Lung (tissue), 12 donors: ENCODE data around the gene CHD8. TPM values are rescaled to one million over a fixed set of nuclear protein-coding genes. Genes with fewer than 3 reads are reported as not detected.
"Not testable (repeated sequence)": the region's sequence is repeated elsewhere in the genome, so short reads cannot be mapped to it uniquely, and the experiment has no call there.

Source experiments
- ATAC-seq: fragments of 200-7000 bp; cut with Tn5 transposase; one replicate; pipeline ENCODE4 v1.9.1; 2020; ENCODE audit warnings: moderate number of reproducible peaks; ENCODE audit not compliant: insufficient read depth, low FRiP score
- DNase-seq, 3 donors: peaks; one replicate each; pipeline ENCODE4 v3.0.0-alpha.2; 2013 to 2017
- H3K27ac ChIP-seq, 2 donors: one replicate each; pipeline ENCODE4 v1.5.1; 2013; ENCODE audit warnings: mild to moderate bottlenecking in 2 of 2, moderate library complexity in 2 of 2, control low read depth in 1 of 2, inconsistent platforms in 1 of 2, low read depth in 1 of 2, low read length in 1 of 2
- H3K27me3 ChIP-seq, 3 donors: one replicate each; pipeline ENCODE4 v1.5.1; 2013; ENCODE audit warnings: low read length in 2 of 3; ENCODE audit not compliant: control insufficient read depth in 3 of 3, insufficient read depth in 3 of 3
- H3K36me3 ChIP-seq, 4 donors: one replicate each; pipeline ENCODE4 v1.5.1; 2013; ENCODE audit warnings: low read length in 4 of 4, mild to moderate bottlenecking in 1 of 4, moderate library complexity in 1 of 4; ENCODE audit not compliant: control insufficient read depth in 4 of 4, insufficient read depth in 4 of 4
- H3K4me1 ChIP-seq, 5 donors: one replicate each; pipeline ENCODE4 v1.5.1; 2013; ENCODE audit warnings: low read length in 5 of 5, mild to moderate bottlenecking in 2 of 5, moderate library complexity in 1 of 5; ENCODE audit not compliant: control insufficient read depth in 5 of 5, insufficient read depth in 5 of 5
- H3K4me3 ChIP-seq: one replicate; pipeline ENCODE4 v1.5.1; 2013; ENCODE audit warnings: mild to moderate bottlenecking, control low read depth, moderate library complexity
- H3K9ac ChIP-seq, 2 donors: one replicate each; pipeline ENCODE4 v1.5.1; 2013; ENCODE audit warnings: low read length in 2 of 2, control low read depth in 1 of 2; ENCODE audit not compliant: insufficient read depth in 1 of 2
- H3K9me3 ChIP-seq, 4 donors: one replicate each; pipeline ENCODE4 v1.5.1; 2013; ENCODE audit warnings: low read length in 3 of 4, mild to moderate bottlenecking in 1 of 4, moderate library complexity in 1 of 4; ENCODE audit not compliant: control insufficient read depth in 4 of 4, insufficient read depth in 3 of 4
- CTCF ChIP-seq: IDR thresholded peaks from 2 replicates; pipeline ENCODE4 v1.5.1; 2012; ENCODE audit warnings: mild to moderate bottlenecking; ENCODE audit errors: control extremely low read depth, extremely low read depth
- WGBS, 2 donors: extraction: QIAGEN DNeasy Blood & Tissue Kit; methylation state at CpG; one replicate each; pipeline ENCODE4 v1.1.7; 2013; 5-methylcytosine and 5-hydroxymethylcytosine counted together
- polyA plus RNA-seq, 2 donors: library from polyadenylated mRNA; stranded (reverse); fragments of 200-250 nt; gene quantifications; one replicate each; pipeline ENCODE4 v1.2.1, GENCODE V29; 2013
- total RNA-seq, 2 donors: library from RNA; depleted of rRNA in 1 of 2; stranded (reverse); fragments of >200 nt in 1 of 2; gene quantifications; one replicate each; pipeline ENCODE4 v1.2.1, GENCODE V29; 2014 to 2021
- donor health status: control.
- donor health status: control.
- donor health status: Bipolar disorder and iron deficiency.
- donor health status: healthy.
- donor health status: DM: yes; HTN: yes; CAD: no.

The CHD8 gene
- total and polyA plus RNA-seq, 4 donors: 26.6 to 79.6 (median 50.2) TPM

GRCh38 chr14:21373980-21374379 is 81.9 kb downstream of the CHD8 start:
- Histone ChIP-seq H3K27me3 (no peaks in the 10 kb centered on the region), H3K4me1 (peaks cover 0 to 15% (median 0%) of the 10 kb centered on the region in 5 donors), H3K9me3 (no peaks in the 10 kb centered on the region), H3K4me3 (no peak overlapping the region), H3K36me3 (peaks cover 6 to 27% (median 20%) of the 10 kb centered on the region in 4 donors), H3K27ac (no peak overlapping the region), H3K9ac (no peak overlapping the region)
- ATAC-seq: no peak
- TF ChIP-seq CTCF: no peak
- WGBS, 2 donors: 92 to 100% methylated on average over 1 of the region's 1 CpG
- DNase-seq: no peak

GRCh38 chr14:21372814-21373213 is 83.1 kb downstream of the CHD8 start:
- DNase-seq, H3K9ac ChIP-seq, H3K4me3 ChIP-seq, H3K27me3 ChIP-seq, H3K9me3 ChIP-seq, ATAC-seq, H3K27ac ChIP-seq: not testable (repeated sequence)
- peaks cover 0 to 15% (median 0%) of the 10 kb centered on the region in 5 donors for H3K4me1 ChIP-seq
- peaks cover 10 to 37% (median 30%) of the 10 kb centered on the region in 4 donors for H3K36me3 ChIP-seq
- WGBS, 2 donors: 95 to 100% methylated on average over 1 of the region's 1 CpG

GRCh38 chr14:21369949-21370679 is 85.8 kb downstream of the CHD8 start:
- Histone ChIP-seq H3K27ac (no peak overlapping the region), H3K4me1 (peaks cover 0 to 15% (median 0%) of the 10 kb centered on the region in 5 donors), H3K9ac (no peak overlapping the region), H3K27me3 (no peaks in the 10 kb centered on the region), H3K9me3 (no peaks in the 10 kb centered on the region), H3K4me3 (no peak overlapping the region), H3K36me3 (peaks cover 19 to 60% (median 49%) of the 10 kb centered on the region in 4 donors)
- WGBS, 2 donors: 59 to 76% methylated on average over 4 of the region's 4 CpGs
- no peak for ATAC-seq
- DNase-seq: peak in 2 of 3 donors; percentile 65 to 72
- no peak for TF ChIP-seq CTCF

GRCh38 chr14:21367582-21368144 is 88.3 kb downstream of the CHD8 start:
- TF ChIP-seq CTCF: no peak

More at GRCh38 chr14:21367582-21368144, 88.3 kb downstream of the CHD8 start:
- 92 to 95% methylated on average over 6 of the region's 6 CpGs for WGBS, 2 donors
- Histone ChIP-seq H3K36me3 (peaks cover 31 to 84% (median 64%) of the 10 kb centered on the region in 4 donors), H3K27ac (no peak overlapping the region), H3K9me3 (no peaks in the 10 kb centered on the region), H3K27me3 (no peaks in the 10 kb centered on the region), H3K9ac (no peak overlapping the region), H3K4me3 (no peak overlapping the region), H3K4me1 (peaks cover 0 to 15% (median 0%) of the 10 kb centered on the region in 5 donors)
- DNase-seq (no peak), ATAC-seq (no peak)
